ENCODE measurements around the gene CHMP2B.

DNA sequence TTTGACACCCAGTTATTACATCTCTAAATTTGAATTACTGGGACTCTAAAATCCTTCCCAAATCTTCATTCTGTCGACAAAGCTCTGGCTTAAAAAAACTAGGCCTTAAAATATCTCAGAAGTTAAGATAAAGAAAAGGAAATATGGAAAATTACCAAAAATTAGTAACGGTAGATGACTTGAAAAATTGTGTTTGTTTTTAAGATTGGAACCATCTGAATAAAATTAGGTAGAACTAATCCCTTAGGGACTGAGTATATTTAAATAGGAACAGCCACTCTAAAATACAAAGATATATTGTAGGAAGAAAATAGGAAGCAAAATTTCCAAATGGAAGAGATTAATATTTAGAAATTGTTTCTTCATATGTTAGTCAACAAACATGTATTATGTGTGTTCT, 45.1 kb upstream of the CHMP2B start:
- TF ChIP-seq CTCF (IDR thresholded peaks at IDR 0.05 in 2 of 3, conservative IDR thresholded peaks at IDR 0.05 in 1 of 3; ENCODE audit: borderline replicate concordance in 1 of 3, insufficient read depth in 1 of 3, low read depth in 2 of 3, low read length in 2 of 3) (no peak), EZH2 (IDR thresholded peaks at IDR 0.05) (no peak), ZBTB33 (IDR thresholded peaks at IDR 0.05; ENCODE audit: extremely low read depth, insufficient replicate concordance, low read length) (no peak), POLR2AphosphoS5 (IDR thresholded peaks at IDR 0.05; ENCODE audit: low read depth, low read length) (no peak), POLR2A (IDR thresholded peaks at IDR 0.05; ENCODE audit: borderline replicate concordance, extremely low read depth, insufficient read depth, insufficient read length) (no peak), CBX3 (IDR thresholded peaks at IDR 0.05; ENCODE audit: low read depth) (no peak)
- TF ChIP-seq, protein P1, sequence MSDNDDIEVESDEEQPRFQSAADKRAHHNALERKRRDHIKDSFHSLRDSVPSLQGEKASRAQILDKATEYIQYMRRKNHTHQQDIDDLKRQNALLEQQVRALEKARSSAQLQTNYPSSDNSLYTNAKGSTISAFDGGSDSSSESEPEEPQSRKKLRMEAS (IDR thresholded peaks at IDR 0.05) = no peak

Measured in HCT116 (cell line).